Measurements from ENCODE around the gene DCANP1.

GRCh38 chr5:135398160-135398854, 48.8 kb downstream of the DCANP1 start:
- no peak for TF ChIP-seq CTCF (conservative IDR thresholded peaks at IDR 0.05; ENCODE audit: low read length)
- no peak for TF ChIP-seq EZH2phosphoT487 (IDR thresholded peaks at IDR 0.05; ENCODE audit: borderline replicate concordance, low read depth, low read length)
